Astrocyte of the cerebellum (primary cell): ENCODE measurements around the gene HOXA7.

ENCODE experiments used
- DNase-seq: peaks from one replicate; pipeline ENCODE4 v3.0.0-alpha.2; 2011; ENCODE audit warnings: low read depth
- H3K4me3 ChIP-seq: 2 replicates; pipeline ENCODE4 v1.5.1; 2011; ENCODE audit warnings: mild to moderate bottlenecking, low read depth, low read length, moderate library complexity
- CTCF ChIP-seq: IDR thresholded peaks from 2 replicates; pipeline ENCODE4 v1.5.1; 2012; ENCODE audit warnings: low read length, low read depth, moderate library complexity, mild to moderate bottlenecking; ENCODE audit errors: missing control alignments
- in situ Hi-C: cut with HindIII; loops from 2 replicates; pipeline ENCODE4 v1.10.0; 2017; ENCODE audit warnings: low sequenced_read_pairs

HOXA7 gene

GRCh38 chr7:27202018-27202861, 45.8 kb upstream of the HOXA7 start:
- DNase-seq, result no peak
- TF ChIP-seq CTCF, result no peak
- in situ Hi-C loops, result loop anchor here (25.0 kb wide), 1 partner anchor 385 kb away; no protein-coding TSS in a partner anchor
- no peak overlapping the region for H3K4me3 ChIP-seq

- in situ Hi-C loops, result loop anchor here (25.0 kb wide), 1 partner anchor 386 kb away; no protein-coding TSS in a partner anchor
- no peak for TF ChIP-seq CTCF
- no peak overlapping the region for H3K4me3 ChIP-seq
- no peak for DNase-seq
These were observed 45.1 kb upstream of the HOXA7 start for GRCh38 chr7:27201580-27202017.

GRCh38 chr7:27200761-27201579, 44.5 kb upstream of the HOXA7 start:
- H3K4me3 ChIP-seq, result no peak overlapping the region
- no peak for DNase-seq
- TF ChIP-seq CTCF, result no peak
- in situ Hi-C loops, result loop anchor here (25.0 kb wide), 1 partner anchor 386 kb away; no protein-coding TSS in a partner anchor

GRCh38 chr7:27199849-27200760, 43.6 kb upstream of the HOXA7 start, which contains the start of gene HOXA13:
Gene HOXA13 (minus strand): TSS chr7:27200091. CDS start chr7:27200077, 14 bp downstream.
- in situ Hi-C loops, result loop anchor here (25.0 kb wide), 1 partner anchor 387 kb away; no protein-coding TSS in a partner anchor
- no peak within 1 kb of the TSS for H3K4me3 ChIP-seq
- no peak for DNase-seq
- no peak for TF ChIP-seq CTCF

- H3K4me3 ChIP-seq, result no peak overlapping the region
- DNase-seq, result no peak
- TF ChIP-seq CTCF, result no peak
- in situ Hi-C loops, result no loop called here
These were observed 42.7 kb upstream of the HOXA7 start for GRCh38 chr7:27198871-27199801.
